Panc1 (cell line): Measurements from ENCODE around the gene BAIAP2. TPM values are rescaled to one million over a fixed set of nuclear protein-coding genes. Genes with fewer than 3 reads are reported as not detected.

Source experiments
- ATAC-seq: fragments of 200-7000 bp; cut with Tn5 transposase; 2 replicates; pipeline ENCODE4 v1.9.1; 2020; ENCODE audit warnings: mild to moderate bottlenecking, moderate library complexity
- BruUV-seq: library from RNA; stranded (reverse); fragments of 400-500 nt; replicated peaks from 2 replicates; lab custom pipeline; 2021; lab: Mats Ljungman, UMichigan
- CTCF ChIA-PET: fragments of 300-600 bp; sonication (Branson Sonifier 250); formaldehyde crosslinking; loops from one replicate; lab custom pipeline; 2022; ENCODE audit warnings: antibody characterized with exemption; lab: Charles Lee
- POLR2A ChIA-PET: fragments of 300-600 bp; sonication (Branson Sonifier 250); formaldehyde crosslinking; loops from one replicate; lab custom pipeline; 2022; ENCODE audit warnings: antibody characterized with exemption; lab: Charles Lee
- DNase-seq: peaks from one replicate; pipeline ENCODE4 v3.0.0-alpha.2; 2010; ENCODE audit warnings: low read depth, low spot score
- H3K27ac ChIP-seq: 2 replicates; pipeline ENCODE4 v1.5.1; 2011; ENCODE audit warnings: mild to moderate bottlenecking, low read length, inconsistent platforms
- H3K27me3 ChIP-seq: fragments of 200-500 bp; sonication (Bioruptor generic); 2 replicates; pipeline ENCODE4 v1.6.0; 2014; ENCODE audit warnings: low read length, inconsistent platforms; ENCODE audit not compliant: control insufficient read depth, insufficient read depth
- H3K36me3 ChIP-seq: fragments of 200-500 bp; sonication (Bioruptor generic); 2 replicates; pipeline ENCODE4 v1.5.1; 2014; ENCODE audit warnings: inconsistent platforms, mild to moderate bottlenecking, low read length, moderate library complexity; ENCODE audit not compliant: control insufficient read depth, insufficient read depth
- H3K4me1 ChIP-seq: 2 replicates; pipeline ENCODE4 v1.5.1; 2011; ENCODE audit warnings: inconsistent platforms, mild to moderate bottlenecking, low read length, moderate library complexity; ENCODE audit not compliant: control insufficient read depth, insufficient read depth
- H3K4me3 ChIP-seq, 2 experiments: 2 replicates each; pipeline ENCODE4 v1.5.1; 2011 to 2012; ENCODE audit warnings: low read depth in 2 of 2, low read length in 2 of 2, mild to moderate bottlenecking in 2 of 2, inconsistent platforms in 1 of 2, moderate library complexity in 1 of 2
- H3K9me3 ChIP-seq: fragments of 200-500 bp; sonication (Bioruptor generic); 2 replicates; pipeline ENCODE4 v1.5.1; 2014; ENCODE audit warnings: low read depth, mild to moderate bottlenecking, inconsistent platforms, low read length, moderate library complexity; ENCODE audit not compliant: control insufficient read depth, insufficient read depth
- CTCF ChIP-seq: fragments of 450-650 bp; IDR thresholded peaks from 2 replicates; pipeline ENCODE4 v1.5.1; 2017; ENCODE audit warnings: mild to moderate bottlenecking
- POLR2AphosphoS5 ChIP-seq: IDR thresholded peaks from 2 replicates; pipeline ENCODE4 v1.6.1; 2012; ENCODE audit warnings: mild to moderate bottlenecking, low read depth, low read length, moderate library complexity
- REST ChIP-seq, 2 experiments: IDR thresholded peaks; 2 replicates each; pipeline ENCODE4 v1.6.1; 2011 to 2012; ENCODE audit warnings: low read depth in 2 of 2, control low read depth in 1 of 2, low read length in 1 of 2, mild to moderate bottlenecking in 1 of 2, moderate library complexity in 1 of 2; ENCODE audit not compliant: insufficient read depth in 1 of 2
- SIN3A ChIP-seq: IDR thresholded peaks from 2 replicates; pipeline ENCODE4 v1.6.1; 2012; ENCODE audit warnings: low read depth, mild to moderate bottlenecking, low read length, moderate library complexity, borderline replicate concordance; ENCODE audit not compliant: insufficient read depth
- TCF7L2 ChIP-seq: IDR thresholded peaks from 2 replicates; pipeline ENCODE4 v1.6.1; 2011; ENCODE audit warnings: mild to moderate bottlenecking, low read depth, low read length, inconsistent platforms
- in situ Hi-C: cut with HindIII; loops from 2 replicates; pipeline ENCODE4 v1.10.0; 2016; ENCODE audit warnings: low sequenced_read_pairs, low pct_unique_long_range_greater_than_20kb
- intact Hi-C: fragments of 100-400 bp; cut with micrococcal nuclease; formaldehyde crosslinking; loops from one replicate; pipeline ENCODE4 v1.10.0; 2022; ENCODE audit not compliant: unreplicated experiment
- total RNA-seq: library from RNA; stranded (reverse); gene quantifications from one replicate; pipeline ENCODE4 v1.2.1, GENCODE V29; 2021; ENCODE audit not compliant: unreplicated experiment

The BAIAP2 gene
- total RNA-seq, 1 experiment from 2014 or later: 125 TPM

GRCh38 chr17:81121841-81122733 lies 87.1 kb downstream of the BAIAP2 start:
- H3K9me3 ChIP-seq: no peaks in the 10 kb centered on the region
- intact Hi-C loops (no loop called here), in situ Hi-C loops (no loop called here)
- no peaks in the 10 kb centered on the region for H3K27me3 ChIP-seq
- no peak overlapping the region for H3K27ac ChIP-seq
- no peaks in the 10 kb centered on the region for H3K36me3 ChIP-seq
- no peak overlapping the region for H3K4me3 ChIP-seq
- DNase-seq: no peak
- H3K4me1 ChIP-seq: peaks cover 32% of the 10 kb centered on the region
- ChIA-PET POLR2A (no interaction called here), CTCF (interaction anchor here (0.9 kb wide), 1 partner anchor 30 kb away, joined by 3 read pairs; no protein-coding TSS in a partner anchor)
- ATAC-seq: no peak
- no TSS peak for BruUV-seq
- TF ChIP-seq REST (IDR thresholded peaks at IDR 0.05; ENCODE audit: insufficient read depth in 1 of 2, low read depth in 2 of 2, low read length in 1 of 2): no peak
- no peak for TF ChIP-seq POLR2AphosphoS5
- TF ChIP-seq CTCF: no peak
- TF ChIP-seq TCF7L2: no peak
- no peak for TF ChIP-seq SIN3A

DNA sequence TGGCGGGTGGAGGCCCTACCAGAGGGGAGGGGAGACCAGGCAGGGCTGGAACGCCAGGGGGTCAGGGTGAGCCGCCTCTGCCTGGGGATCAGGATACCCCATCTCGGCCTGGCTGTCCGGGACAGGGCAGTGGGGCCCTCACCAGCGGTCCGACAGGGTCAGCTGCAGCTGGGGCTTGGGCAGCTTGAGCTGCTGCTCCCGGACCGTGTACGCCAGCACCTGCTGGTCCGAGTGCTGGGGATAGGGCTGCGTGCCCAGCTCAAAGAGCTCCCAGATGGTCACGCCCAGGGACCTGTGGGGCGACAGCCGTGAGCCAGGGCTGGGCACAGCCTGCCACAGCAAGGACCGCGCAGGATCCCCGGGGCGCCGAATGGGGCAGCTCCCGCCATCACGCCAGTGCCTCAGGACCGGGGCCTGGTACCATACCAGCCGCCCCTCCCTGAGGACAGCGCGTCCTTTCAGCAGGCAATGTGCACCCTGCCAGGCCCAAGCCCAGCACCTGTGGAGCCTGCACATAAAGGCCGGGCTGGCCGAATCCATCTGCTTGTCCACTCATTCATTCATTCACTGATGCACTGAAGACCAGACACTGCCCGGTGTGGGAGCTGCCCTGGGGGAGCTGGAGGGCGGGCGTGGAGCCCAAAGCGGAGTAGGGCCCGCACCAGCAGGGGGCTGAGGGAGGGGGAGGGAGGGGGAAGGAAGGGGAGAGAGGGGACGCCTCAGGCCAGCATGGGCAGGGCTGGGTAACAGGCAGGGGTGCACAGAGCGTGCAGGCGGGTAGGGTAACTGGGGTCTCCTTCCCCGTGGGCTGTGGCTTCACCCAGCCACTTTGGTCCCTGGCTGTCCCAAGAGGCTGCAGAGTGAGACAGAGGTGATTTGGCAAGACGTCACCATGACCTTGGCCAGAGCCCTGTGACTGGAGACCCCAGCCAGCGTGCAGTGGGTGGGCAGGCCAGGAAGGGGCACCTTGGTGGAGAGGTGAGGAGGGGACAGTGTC lies 88.4 kb downstream of the BAIAP2 start:
- peaks cover 22% of the 10 kb centered on the region for H3K4me1 ChIP-seq
- BruUV-seq: no TSS peak
- ATAC-seq (no peak), DNase-seq (no peak)
- H3K9me3 ChIP-seq: no peaks in the 10 kb centered on the region
- no peak overlapping the region for H3K4me3 ChIP-seq
- H3K27me3 ChIP-seq: no peaks in the 10 kb centered on the region
- no peaks in the 10 kb centered on the region for H3K36me3 ChIP-seq
- ChIA-PET POLR2A (no interaction called here), CTCF (interaction anchor here (0.9 kb wide), 1 partner anchor 31 kb away, joined by 3 read pairs; no protein-coding TSS in a partner anchor)
- H3K27ac ChIP-seq: no peak overlapping the region
- in situ Hi-C loops (no loop called here), intact Hi-C loops (no loop called here)
- TF ChIP-seq TCF7L2: no peak
- no peak for TF ChIP-seq SIN3A
- TF ChIP-seq CTCF: no peak
- no peak for TF ChIP-seq REST (IDR thresholded peaks at IDR 0.05; ENCODE audit: insufficient read depth in 1 of 2, low read depth in 2 of 2, low read length in 1 of 2)
- no peak for TF ChIP-seq POLR2AphosphoS5
